Muscle of arm (tissue), 14 donors: ENCODE measurements around the gene TCAF1. TPM values are rescaled to one million over a fixed set of nuclear protein-coding genes. Genes with fewer than 3 reads are reported as not detected.

Experiments used
- DNase-seq: peaks from one replicate; pipeline ENCODE4 v3.0.0-alpha.2; 2013
- long read RNA-seq, 11 donors: transcript quantifications; one replicate each; lab custom pipeline, GENCODE V29; 2026
- polyA plus RNA-seq, 12 donors: library from polyadenylated mRNA; unstranded; fragments of 120-200 nt; gene quantifications; one replicate each; pipeline ENCODE4 v1.2.1, GENCODE V29; 2013; ENCODE audit not compliant: insufficient read length in 12 of 12

Gene TCAF1, protein sequence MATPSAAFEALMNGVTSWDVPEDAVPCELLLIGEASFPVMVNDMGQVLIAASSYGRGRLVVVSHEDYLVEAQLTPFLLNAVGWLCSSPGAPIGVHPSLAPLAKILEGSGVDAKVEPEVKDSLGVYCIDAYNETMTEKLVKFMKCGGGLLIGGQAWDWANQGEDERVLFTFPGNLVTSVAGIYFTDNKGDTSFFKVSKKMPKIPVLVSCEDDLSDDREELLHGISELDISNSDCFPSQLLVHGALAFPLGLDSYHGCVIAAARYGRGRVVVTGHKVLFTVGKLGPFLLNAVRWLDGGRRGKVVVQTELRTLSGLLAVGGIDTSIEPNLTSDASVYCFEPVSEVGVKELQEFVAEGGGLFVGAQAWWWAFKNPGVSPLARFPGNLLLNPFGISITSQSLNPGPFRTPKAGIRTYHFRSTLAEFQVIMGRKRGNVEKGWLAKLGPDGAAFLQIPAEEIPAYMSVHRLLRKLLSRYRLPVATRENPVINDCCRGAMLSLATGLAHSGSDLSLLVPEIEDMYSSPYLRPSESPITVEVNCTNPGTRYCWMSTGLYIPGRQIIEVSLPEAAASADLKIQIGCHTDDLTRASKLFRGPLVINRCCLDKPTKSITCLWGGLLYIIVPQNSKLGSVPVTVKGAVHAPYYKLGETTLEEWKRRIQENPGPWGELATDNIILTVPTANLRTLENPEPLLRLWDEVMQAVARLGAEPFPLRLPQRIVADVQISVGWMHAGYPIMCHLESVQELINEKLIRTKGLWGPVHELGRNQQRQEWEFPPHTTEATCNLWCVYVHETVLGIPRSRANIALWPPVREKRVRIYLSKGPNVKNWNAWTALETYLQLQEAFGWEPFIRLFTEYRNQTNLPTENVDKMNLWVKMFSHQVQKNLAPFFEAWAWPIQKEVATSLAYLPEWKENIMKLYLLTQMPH
- 100 to 1,000 TPM in 11 of 12 donors, not detected in 1; 108 to 248 (median 215) TPM for polyA plus RNA-seq
- long read RNA-seq, donor 1: 0 reads
- long read RNA-seq, donor 2, full-length matches to known transcripts: 13 of 48 reads
- long read RNA-seq, donor 2, partial matches to known transcripts: 24 of 48 reads
- long read RNA-seq, donor 2, other reads (novel, unspliced or antisense): 11 of 48 reads
- long read RNA-seq, donor 3, full-length matches to known transcripts: 1 of 1 reads
- long read RNA-seq, donor 3, partial matches to known transcripts: 0 of 1 reads
- long read RNA-seq, donor 3, other reads (novel, unspliced or antisense): 0 of 1 reads
- long read RNA-seq, donor 4, full-length matches to known transcripts: 3 of 10 reads
- long read RNA-seq, donor 4, partial matches to known transcripts: 7 of 10 reads
- long read RNA-seq, donor 4, other reads (novel, unspliced or antisense): 0 of 10 reads
- long read RNA-seq, donor 5, full-length matches to known transcripts: 7 of 156 reads
- long read RNA-seq, donor 5, partial matches to known transcripts: 144 of 156 reads
- long read RNA-seq, donor 5, other reads (novel, unspliced or antisense): 5 of 156 reads
- long read RNA-seq, donor 6, full-length matches to known transcripts: 1 of 1 reads
- long read RNA-seq, donor 6, partial matches to known transcripts: 0 of 1 reads
- long read RNA-seq, donor 6, other reads (novel, unspliced or antisense): 0 of 1 reads
- long read RNA-seq, donor 7, full-length matches to known transcripts: 1 of 1 reads
- long read RNA-seq, donor 7, partial matches to known transcripts: 0 of 1 reads
- long read RNA-seq, donor 7, other reads (novel, unspliced or antisense): 0 of 1 reads
- long read RNA-seq, donor 8, full-length matches to known transcripts: 18 of 234 reads
- long read RNA-seq, donor 8, partial matches to known transcripts: 207 of 234 reads
- long read RNA-seq, donor 8, other reads (novel, unspliced or antisense): 9 of 234 reads
- long read RNA-seq, donor 9, full-length matches to known transcripts: 2 of 10 reads
- long read RNA-seq, donor 9, partial matches to known transcripts: 8 of 10 reads
- long read RNA-seq, donor 9, other reads (novel, unspliced or antisense): 0 of 10 reads
- long read RNA-seq, donor 10, full-length matches to known transcripts: 7 of 77 reads
- long read RNA-seq, donor 10, partial matches to known transcripts: 56 of 77 reads
- long read RNA-seq, donor 10, other reads (novel, unspliced or antisense): 14 of 77 reads
- long read RNA-seq, donor 11, full-length matches to known transcripts: 11 of 50 reads
- long read RNA-seq, donor 11, partial matches to known transcripts: 33 of 50 reads
- long read RNA-seq, donor 11, other reads (novel, unspliced or antisense): 6 of 50 reads

DNA sequence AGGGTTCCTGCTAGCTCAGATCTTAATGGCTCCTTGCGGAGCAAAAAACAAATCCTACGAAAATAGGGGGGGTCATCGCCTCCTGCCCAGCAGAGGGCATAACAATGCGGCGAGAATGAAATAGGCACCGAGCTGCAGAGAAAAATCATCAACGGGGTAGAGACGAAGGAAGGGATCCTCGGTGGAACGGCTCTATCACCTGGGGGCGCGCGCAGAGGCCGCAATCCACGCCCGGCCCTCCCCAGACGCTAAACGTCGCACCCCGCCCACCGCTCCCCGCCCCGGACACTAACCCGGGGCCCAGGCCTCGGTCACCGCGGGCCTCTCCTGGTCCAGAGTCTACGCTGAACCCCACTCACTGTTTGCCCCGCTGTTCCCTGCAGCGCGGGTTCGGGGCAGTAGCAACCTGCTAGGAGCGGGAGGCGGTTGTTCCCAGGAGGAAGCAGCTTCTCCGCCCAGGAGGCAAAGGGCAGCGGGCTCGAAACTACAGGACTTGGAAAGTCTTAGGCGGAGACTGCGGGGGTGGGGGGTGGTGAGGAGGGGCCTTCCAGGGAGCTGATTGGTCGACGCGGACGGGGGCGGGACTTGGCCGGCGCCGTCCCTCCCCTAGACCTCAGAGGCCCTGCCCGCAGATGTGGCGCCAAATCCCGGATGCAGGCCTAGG, at the start of gene TCAF1:
TCAF1 (minus strand) TSS at position 509 of the 664 bp plus-strand sequence. CDS start 25,568 bp downstream, outside the sequence.
- peak; percentile 96 for DNase-seq

DNA sequence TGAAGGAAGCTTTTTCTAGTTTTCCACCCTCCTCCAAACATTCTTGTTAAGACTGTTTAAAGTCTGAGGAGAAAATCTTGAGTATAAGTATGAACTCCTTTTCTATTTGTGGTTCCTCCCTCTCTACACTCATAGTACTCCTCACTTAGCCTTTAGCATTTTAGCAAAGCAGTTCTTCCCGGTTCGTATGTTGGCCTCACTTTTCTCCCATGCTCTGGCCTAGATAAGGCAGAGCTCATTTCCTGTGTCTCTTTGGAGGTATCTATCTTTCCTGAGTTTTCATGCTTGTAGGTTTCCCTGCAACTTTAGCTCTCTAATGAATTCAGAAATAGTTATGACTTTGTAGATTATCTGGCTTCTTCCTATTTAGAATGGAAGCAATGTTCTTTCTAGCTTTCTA, 46.8 kb upstream of the TCAF1 start:
- DNase-seq: no peak

DNA sequence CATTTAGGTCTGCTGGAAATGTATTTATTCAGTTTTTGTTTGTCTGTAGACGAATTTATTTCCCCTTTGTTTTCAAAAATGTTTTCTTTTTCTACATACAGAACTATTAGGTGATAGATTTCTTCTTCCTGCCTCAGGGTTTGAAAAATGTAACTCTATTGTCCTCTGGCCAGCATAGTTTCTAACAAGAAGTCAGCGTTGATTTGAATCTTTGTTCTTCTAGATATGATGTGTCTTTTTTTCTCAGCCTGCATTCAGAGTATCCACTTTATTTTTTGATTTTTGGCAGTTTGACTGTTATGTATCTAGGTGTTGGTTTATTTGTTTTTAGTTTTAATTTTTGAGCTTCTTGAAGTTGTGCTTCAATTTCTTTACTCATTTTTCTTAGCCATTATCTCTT, 45.1 kb upstream of the TCAF1 start:
- DNase-seq: no peak

DNA sequence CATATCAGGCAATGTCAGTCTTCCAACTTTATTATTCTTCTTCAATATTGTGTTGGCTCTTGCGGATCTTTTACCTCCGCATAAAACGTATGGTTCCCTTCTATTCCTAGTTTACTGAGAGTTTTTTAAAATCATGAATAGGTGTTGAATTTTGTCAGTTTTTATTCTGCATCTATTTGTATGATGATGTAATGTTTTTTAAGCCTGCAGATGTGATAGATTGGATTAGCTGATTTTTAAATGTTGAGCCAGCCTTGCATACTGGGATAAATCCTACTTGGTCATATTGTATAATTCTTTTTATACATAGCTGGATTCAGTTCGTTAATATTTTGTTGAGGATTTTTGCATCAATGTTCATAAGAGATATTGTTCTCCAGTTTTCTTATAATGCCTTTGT, 43.4 kb upstream of the TCAF1 start:
- DNase-seq: no peak

DNA sequence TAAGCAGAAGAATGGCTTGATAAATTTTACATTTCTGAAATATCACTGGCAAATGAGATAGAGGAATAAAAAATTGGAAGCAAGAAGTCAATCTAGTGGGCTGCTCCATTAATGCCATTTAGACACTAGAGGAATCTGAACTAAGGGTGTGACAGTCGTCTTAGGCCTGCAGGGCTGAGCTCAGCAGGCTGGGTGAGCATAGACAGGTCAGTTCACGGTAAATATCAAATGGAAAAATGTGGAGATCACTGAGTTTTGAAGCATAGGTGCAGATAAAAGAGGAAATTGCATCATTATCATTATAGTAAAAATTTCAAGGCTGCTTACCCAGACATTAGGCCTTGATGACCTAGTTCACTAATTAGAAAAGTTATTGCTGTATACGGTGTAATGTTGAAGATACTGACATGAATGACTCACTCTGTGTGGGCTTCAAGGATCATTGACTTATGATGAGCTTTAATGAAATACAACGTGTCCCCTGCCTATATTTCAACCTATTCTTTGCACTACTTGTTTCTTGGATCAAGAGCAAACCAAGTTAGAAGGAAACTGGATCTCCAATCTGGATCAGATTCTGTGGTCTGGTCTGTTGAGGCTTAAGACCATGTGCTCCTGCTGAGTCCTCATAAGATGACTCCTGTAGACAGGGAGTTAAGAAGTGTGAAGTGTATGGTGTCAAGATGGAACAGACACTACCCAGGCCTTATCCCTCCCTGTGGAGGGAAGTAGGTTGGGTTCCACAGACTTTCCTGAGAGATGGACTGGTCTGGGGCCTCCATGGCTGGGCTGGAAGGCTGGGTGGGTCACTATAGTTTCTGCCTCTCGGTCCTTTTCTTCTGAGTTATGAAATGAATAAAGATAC, 36.6 kb upstream of the TCAF1 start:
- DNase-seq: no peak

DNA sequence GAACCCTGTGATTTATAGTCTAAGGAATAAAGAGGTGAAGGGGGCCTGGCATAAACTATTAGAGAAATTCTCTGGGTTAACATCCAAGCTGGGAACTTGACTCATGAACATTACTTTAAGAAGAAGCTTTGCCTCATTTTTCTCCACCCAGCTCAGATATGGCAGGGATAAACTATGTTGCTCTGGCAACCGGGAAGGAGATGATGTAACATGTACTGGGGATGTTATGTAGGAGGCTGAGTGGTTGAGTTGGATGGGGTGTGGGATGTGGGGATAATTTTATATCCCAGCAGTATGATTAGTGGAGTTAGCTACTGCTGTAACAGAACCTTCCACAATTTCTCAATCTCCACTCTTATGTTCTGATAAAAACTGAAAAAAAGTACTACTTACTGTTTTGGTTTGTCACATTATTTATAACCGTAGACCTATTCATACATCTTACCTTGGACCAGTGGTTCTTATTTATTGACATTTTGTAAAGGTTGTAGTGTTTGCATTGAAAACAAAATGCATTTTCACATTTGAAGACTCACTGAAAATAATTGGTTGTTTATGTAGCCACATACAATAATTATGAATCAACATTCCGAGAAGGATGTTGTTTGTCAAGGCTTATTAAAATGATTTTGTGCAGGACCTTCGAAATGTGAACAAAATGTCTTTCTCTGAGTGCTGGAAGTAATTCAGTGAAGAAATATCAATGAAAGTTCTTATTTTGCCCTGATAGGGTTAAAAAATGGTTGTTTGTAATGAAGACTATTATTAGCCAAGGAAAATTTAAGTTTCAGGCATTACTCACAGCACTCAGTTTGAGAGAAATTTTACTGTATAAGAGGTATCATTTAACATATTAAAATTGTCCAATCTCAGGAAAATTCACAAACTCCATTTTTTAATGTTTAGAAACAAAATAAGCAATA, 34.4 kb upstream of the TCAF1 start:
- no peak for DNase-seq

DNA sequence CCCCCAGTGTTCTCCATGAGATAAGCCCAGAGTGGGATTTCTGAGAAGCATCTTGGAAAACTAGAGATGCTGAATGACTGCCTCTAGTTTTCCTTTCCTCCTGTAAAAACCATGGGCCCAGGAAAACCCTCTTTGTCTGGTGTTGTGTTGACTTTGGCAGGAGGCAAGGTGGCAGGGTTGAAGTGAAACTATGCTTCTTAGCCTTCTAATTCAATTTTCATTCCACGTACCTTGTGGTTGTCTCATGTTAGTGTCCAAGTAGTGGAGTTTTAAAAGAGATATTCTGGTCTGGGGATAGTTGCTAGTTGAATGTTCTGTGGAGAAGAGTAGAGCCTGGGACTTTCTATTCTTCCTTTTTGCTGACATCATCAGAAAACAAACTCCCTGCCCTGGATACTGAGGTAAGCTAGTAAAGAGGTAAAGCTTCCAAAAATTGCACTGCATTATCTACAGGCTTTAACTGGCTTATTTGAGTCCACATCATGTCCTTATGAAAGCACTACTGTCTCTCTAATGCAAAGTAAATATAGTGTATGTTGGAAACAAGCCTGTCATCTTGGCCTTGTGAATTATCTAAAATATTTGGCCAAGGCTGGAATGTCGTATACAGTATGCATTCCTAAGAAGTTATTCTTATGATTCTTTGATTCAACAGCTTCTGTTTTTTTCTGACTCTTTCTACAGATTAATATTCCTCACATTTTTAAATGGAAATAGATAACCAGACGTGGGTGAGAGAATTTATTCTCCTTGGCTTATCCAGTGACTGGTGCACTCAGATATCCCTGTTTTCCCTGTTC, 32.8 kb upstream of the TCAF1 start, which contains the start of gene OR2F2:
OR2F2 (plus strand) TSS at position 708 of the 800 bp plus-strand sequence; CDS start at position 708, 0 bp downstream.
- DNase-seq: peak; percentile 23

DNA sequence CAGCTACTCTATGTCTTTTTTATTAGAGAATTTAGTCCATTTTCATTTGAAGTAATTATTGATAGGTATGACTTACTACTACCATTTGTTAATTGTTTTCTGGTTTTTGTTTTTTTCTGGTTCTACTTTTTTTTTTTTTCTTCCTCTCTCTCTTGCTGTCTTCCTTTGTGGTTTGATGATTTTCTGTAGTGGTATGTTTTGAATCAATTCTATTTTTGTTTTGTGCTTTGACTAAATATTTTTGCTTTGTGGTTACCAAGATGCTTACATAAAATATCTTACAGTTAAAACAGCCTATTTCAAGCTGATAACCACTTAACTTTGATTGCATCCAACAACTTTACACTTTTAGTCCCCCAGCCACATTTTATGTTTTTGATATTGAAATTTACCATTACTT, 29.8 kb upstream of the TCAF1 start:
- no peak for DNase-seq

DNA sequence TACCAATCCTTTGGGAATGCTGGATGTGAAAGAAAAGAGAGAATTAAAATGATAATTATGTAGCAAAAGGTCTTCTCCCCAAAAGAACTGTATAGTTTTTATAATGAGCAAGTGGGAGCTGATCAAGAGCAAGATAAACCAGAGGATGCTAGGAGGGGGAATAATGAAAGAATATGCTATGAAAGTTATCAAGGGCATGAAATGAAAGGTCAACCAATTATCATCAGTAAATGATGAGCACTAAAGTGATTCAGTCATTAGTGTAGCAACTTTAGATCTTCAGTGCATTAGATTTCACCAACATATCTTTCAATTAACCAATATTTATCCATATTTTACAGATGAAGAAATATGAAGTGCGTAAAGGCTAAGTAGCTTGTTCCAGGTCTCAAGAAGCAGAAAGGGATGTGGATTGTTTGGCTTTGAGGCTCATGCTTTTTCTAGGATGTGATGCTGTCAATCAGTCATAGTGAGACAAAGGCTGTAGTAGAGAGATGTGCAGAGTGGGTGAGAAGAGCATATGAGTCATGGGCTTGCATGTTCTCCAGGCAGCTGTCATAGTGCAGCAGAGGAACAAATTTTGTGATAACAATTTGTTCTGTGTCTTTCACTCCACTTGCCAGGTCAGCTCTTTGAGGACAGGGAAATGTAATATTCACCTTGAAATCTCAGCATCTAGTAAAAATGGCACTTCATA, 27.4 kb upstream of the TCAF1 start:
- no peak for DNase-seq

DNA sequence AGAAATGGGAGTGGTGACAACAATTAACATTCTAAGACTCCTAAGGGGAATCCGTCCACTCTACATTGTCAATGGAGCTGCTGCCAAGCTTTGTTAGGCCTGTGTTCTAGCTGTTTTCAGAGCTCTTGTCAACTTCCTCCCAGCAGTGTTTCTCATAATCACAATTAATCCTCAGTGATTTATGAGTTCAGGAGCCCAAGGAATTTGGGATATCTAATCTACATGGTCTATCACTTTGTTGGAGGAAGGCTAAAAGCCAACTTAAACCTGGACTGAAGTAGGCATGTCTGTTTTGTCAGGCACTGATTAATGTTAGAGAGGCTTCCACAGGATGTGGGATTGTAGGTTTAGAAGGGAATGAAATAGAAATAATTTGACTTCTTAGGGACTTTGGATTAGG, 22.9 kb upstream of the TCAF1 start:
- no peak for DNase-seq

DNA sequence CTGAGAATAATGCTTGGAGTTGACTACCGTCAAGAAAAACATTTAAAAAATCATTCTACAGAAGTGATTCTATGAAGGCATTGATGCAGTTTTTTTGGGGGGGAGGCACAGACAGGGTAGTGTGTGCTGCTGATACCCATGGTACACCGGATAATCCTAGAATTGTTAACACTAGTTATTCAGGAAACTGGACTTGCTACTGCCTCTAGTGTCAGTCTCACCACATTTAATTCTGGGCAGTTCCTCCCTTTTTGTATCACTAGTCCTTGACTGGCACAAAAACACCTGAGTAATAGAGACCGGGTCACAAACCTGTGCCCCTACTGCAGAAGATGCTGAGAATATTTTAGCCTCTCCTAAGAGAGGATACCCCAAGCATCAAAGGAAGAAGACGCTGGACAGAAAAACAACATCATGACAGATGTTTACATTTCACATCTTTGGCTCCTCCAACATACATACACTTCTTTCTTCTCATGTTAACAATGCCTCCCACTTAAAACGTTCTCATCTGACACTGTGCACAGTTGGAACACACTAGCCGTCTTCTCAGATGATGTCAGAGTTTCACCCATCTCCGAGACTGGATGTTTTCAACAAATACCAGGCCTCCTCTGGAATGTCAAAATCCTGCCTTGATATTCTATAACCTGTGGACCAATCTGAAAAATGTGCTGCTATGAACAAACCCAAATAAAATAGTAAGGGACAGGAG, 13.1 kb upstream of the TCAF1 start:
- no peak for DNase-seq

DNA sequence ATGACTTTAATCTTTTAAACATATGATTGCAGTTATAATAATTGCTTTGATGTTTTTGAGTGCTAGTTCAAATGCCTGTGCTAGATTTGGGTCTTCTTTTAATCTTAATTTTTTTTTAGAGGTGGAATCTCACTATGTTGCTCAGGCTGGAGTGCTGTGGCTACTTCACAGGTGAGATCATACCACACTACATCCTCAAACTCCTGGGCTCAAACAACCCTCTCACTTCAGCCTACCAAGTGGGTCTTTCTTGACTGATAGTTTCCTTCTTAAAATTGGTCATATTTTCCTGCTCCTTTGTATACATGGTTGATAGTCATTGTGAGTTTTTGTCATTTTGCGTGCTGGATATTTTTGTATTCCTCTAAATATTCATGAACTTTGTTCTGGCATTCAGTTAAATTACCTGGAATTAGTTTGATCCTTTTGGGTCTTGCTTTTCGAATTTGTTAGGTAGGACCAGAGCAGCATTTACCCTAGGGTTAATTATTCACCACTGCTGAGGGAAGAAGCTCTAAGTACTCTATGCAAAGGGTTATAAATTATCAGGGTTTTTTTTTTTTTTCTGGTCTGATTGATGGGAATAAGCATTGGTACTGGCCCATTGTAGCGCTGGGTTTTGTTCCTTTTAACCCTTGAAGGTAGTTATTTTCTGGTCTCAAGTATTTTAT, 12.1 kb upstream of the TCAF1 start:
- DNase-seq: no peak

DNA sequence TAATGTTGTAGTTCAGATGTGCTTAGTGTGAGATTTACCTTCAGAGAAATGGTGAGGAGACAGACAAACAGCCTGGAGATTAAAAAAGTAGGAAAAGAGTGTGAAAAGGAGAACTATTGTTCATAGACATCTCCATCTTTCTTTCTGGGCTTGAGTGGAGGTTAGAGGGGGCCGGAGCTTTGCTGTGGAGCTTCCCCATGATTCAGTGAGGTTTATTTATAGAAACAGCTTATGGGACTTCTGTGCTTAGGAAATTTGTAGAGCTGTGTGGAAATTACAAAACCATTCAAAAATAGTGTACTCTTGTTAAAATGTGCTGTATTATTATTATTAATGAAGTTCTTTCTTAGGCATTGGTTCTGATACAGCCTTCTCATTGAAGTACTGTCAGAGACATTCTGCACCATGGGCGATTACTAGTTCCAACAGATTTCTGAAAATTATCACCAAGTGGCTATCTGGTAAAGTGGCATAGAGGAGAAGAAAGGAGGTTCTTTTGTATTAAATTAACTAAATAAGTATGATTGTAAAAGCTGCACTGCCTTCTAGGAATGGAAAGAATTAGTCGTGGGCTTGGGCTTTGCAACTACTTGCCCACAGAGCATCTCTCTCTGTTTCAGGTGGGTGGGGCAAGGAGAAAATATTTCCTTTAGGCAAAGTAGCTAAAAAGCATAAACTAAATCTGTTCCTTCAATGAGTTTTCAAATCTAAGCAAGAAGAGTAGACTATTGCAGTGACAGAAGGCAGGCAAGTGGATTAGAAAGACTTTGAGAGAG, 8.7 kb upstream of the TCAF1 start:
- DNase-seq: no peak
